SU-DHL-6 (cell line): ENCODE data around the gene POLR2F.

Experiments
- CTCF ChIP-seq: fragments of 200-600 bp; sonication (generic); IDR thresholded peaks from one replicate; pipeline ENCODE4 v1.5.1; 2017; ENCODE audit warnings: antibody characterized with exemption, mild to moderate bottlenecking, low read length, moderate library complexity; ENCODE audit not compliant: insufficient read depth, poor library complexity, severe bottlenecking
- EZH2phosphoT487 ChIP-seq: fragments of 200-600 bp; sonication (generic), shearing (Covaris generic); conservative IDR thresholded peaks from 2 replicates; pipeline ENCODE4 v1.6.1; 2018; ENCODE audit warnings: mild to moderate bottlenecking, antibody characterized with exemption, low read length, moderate library complexity, mixed read lengths

- TF ChIP-seq CTCF (no peak), EZH2phosphoT487 (no peak)
These were observed 29.6 kb upstream of the POLR2F start for GRCh38 chr22:37923927-37924326.
